GM21423 (cell line): ENCODE measurements around the gene MCL1.

Source experiments
- ATAC-seq: cut with Tn5 transposase; IDR thresholded peaks from one replicate; pipeline ENCODE4 v1.9.1; 2021; ENCODE audit warnings: mild to moderate bottlenecking, moderate library complexity; ENCODE audit not compliant: unreplicated experiment

The MCL1 gene

DNA sequence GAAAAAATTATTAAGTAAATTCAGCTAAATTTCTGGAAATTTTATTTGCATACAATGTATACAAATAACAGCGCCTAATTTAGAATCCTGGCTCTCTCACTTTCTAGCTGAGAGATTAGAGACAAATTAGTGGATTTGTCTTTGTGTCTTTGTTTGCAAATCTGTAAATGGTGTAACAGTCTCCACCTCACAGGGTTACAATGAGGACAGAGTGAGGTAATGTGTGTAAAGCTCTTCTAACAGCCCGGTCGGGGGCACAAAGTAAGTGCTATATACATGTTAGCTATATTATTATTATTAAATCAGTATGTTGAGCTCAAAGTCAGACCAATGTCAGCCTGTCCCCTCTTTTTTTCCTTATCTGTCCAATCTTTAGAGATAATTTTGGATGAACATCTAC lies 35.2 kb downstream of the MCL1 start:
- no peak for ATAC-seq

DNA sequence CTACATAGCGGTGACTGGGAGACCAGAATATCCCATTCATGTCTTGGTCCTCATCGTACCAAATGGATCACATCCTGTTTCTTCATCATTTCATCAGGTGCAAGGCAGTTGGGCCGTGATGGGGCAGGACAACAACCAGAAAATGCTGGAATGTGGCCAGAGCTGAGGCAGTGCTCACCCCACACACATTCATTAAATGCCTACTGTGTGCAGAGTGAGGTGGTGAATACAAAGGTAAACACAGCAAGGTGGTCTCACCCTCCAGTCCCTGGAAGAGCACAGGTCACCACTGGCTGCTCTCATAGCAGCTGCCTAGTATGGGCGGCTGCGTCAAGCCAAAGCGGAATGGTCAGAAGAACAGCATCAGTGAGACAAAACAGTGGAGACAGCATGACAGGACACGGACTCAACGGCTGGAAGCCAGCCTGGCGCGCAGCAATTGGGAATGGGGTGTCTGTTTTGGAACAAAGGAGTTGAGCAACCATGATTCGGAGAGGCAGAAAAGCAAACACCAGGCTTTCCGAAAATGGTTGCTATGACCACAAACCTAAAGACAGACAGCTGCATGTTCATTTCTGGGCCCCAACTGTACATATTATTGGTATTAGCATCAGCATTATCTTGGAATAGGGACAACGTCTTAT lies 35.8 kb downstream of the MCL1 start:
- ATAC-seq: no peak

DNA sequence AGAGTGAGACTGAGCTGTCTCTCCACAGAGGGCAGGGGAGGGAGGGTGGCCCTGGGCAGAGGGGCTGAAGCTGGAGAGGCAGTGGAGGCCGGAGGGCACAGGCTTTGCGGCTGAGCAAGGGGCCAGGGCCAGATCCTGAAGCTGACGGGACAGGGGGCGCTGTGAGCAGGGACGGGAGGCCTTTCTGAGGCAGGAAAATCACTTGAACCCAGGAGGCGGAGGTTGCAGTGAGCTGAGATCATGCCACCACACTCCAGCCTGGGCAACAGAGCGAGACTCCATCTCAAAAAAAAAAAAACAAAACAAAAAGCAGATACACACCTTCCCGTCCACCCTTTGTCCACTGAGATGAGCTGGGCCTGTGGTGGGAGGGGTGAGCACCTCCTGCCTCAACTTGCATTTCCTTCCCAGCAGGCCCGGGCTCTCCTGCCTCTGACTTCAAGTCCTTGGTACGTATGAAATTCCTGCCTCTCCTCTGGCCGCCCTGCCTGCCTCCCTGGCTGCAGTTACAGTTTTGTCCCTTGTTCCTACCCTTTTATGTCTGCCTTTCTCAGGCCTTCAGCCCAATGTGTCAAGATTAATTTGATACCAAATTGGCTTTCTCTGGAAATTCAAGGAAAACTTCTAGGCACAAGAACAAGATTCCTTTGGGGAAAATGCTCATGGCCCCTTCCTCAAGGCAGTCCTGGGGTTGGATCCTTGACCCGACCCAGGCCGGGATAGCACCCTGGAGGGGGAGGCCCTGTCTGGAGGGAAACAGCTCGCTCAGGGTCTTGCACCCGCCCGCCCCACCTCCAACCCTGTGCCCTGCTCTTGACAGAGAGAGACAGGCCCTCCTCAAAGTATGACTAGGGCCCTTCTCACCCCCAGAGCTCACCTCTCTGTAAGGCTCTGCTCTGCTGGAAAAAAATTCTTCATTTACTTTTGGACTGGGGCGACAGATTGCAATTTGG lies 41.4 kb downstream of the MCL1 start:
- no peak for ATAC-seq

DNA sequence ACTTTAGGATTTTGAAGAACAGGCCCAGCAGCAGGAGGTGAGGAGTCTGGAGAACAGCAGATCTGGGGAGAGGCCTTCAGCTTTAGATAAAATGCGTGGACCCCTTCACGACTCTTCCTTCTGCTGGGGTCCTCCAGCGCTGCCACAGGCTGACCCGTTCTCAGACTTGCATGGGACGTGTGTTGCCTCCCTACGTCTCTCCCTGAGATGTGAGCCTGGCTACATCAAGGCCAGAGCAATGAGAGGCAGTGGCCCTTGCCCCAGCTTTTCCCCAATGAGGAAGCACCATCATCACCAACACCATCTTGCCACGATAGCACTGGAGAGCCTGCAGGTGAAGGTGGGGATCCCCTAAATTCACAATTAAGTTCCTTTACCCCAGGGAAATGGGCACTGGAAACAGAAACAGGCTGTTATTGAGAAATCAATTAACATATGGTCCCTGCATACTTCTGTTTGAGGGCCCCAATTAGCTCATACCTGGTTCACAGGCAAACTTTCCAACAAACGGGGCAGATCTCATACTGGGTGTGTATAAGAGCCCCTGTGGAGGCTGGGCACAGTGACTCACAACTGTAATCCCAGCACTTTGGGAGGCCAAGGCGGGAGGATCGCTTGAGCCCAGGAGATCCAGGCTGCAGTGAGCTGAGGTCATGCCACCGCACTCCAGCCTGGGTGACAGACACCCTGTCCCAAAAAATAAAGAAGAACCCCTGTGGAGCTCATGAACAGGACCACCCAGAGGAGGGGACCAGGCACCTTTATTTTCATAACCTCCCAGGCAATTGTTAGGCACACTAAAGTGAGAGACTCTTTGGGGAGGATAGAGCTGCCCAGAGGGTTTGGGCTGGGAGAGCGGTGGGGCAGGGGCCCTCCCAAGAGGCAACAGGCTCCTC lies 42.3 kb downstream of the MCL1 start:
- no peak for ATAC-seq

DNA sequence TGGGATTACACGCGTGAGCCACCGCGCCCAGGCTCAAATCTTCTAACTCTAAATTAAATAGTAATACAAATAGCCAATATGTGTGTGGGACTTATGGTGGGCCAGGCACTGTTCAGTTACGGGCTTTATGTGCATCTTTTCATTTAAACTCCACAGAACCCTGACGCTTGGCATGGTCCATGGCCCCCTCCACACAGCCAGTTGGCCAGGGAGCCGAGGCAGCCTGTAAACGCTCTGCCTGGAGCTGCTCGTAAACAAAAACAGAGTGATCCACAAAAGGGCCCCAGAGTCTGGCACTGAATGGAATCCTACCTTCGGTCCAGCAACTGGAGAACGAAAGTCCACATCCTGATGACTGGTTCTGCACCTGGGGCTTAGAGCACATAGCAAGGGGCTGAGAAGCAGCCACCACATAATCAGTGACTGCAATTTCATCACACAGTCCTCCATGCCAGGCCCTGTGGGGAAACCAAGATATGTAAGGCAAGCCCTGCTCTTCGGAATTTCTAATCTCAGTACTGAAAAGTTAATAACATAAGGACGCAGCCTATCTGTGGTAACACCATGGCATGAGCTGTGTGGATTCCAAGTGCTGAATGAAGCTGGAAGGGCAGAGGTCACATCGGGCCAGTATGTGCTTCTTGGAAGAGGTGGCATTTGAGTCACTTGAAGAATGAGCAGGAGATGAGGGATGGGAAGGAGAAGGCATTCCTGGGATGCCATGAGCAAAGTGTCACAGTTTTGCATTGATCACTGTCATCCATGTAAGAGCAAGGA lies 43.7 kb downstream of the MCL1 start:
- no peak for ATAC-seq

DNA sequence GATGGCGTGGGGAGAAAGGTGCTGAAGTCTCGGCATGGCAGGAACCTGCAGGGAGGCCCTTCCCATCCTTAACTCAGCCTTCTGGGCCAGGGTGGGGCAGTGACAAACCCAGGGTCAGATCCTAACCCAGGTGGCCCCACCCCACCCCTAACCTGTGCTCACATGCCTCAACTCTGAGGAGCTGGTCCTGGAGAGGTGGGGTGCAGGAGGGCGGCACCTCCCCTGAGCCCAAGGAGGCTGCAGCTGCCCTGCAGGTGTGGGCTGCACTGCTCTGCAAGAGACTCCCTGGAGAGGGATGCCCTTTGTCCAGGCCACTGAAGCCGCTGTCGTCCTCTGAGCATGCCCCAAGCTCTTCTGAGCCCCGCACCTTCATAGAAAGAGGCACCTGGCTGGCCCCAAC lies 45.4 kb downstream of the MCL1 start:
- ATAC-seq: no peak

DNA sequence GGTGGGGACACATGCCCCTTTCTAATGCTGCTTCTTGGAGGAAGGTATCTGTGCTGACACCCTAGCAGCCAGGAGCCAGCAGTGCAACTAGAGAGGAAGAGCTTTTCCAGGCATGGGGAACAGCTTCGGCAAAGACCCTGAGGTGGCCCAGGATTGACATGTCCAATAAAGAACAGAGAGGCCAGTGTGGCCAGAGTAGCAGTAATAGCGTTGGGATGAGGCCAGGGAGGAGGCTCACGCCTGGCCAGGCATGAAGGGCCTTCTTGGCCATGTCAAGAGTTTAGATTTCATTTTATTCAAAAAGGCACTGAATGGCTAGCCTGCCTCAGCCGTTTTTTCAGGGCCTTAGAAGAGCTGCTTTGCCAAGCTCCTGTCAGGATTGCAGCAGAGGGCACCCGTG lies 46.5 kb downstream of the MCL1 start:
- ATAC-seq: no peak

DNA sequence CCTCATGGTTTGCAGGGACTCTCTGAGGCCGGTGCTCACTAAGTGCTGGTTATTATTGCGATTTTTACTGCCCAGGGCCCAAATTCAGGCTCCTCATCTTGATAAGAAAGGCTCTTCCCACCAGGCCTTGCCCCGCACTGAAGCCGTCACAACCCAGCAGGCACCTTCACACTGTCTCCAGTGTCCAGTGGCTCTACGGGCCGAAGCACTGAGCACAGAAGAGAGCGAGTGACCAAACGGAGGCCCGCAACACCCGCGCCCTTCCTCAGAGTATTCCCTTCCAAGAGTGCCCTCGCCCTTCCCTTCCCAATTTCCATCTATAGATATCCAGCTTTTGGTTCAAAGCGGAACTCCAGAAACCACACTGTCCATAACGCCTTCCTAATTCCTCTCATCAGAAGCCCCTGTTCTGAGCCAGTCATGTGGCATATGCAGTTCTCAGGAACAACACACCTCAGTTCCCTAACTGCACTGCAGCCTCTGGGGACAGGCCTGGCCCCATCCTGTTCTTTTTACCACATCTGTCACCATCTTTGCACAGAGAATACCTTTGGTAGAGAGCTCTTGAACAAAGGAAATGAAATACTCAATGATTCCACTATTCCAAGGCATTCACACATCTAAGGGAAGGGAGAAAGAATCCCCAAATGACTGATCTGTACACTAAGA lies 48.8 kb downstream of the MCL1 start:
- ATAC-seq: no peak

DNA sequence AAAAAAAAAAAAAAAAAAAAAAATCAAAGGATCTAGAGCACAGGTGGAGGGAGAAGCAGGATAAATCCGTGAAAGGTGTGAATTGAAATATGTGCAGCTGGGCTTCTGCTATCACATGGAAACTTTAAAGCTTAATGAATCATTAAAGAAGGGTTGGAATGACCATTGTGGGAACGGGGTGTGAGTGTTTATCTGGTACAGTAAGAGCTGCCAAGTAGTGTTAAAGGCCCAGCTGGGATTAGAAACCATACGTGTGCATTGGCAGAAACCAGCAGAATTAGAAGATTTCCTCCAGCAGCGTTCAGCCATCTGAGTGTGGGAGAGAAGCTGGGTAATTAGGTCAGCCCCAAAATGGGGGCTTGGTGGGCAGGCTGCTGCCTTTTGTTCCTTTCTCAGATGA lies 50.4 kb downstream of the MCL1 start:
- no peak for ATAC-seq

DNA sequence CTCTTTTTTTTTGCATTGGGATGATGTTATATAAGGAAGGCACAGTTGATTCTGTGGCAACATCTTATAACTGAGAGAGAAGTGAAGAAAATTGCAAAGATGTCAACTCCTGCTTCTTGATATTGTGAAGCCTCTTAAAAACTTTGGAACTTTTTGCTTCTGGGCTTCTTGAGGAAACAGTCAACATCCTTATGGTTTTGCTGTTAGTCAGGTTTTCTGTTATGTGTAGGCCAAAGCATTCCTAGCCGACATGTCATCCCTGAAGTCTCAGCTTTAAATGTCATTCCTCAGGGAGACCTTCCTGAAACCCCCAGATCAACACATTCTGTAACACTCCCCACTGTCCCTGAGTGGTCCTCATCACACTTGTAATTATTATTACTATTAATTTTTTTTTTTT lies 51.2 kb downstream of the MCL1 start:
- no peak for ATAC-seq

DNA sequence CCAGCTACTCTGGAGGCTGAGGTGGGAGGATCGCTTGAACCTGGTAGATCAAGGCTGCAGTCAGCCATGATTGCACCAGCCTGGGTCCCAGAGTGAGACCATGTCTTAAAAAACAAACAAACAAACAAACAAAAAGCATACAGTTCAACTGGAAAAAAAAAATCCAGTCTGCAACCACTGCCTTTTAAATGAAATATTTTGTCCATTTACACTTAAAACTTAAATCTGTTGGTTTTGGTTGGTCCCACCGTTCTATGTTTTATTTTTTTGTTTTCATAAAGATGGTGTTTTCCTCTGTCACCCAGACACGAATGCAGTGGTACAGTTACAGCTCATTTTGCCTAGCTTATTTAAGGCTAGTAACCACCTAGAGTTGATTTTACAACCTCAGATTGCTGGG lies 54.1 kb downstream of the MCL1 start:
- ATAC-seq: no peak
